ENCODE data around the gene SOSTDC1. TPM values are rescaled to one million over a fixed set of nuclear protein-coding genes. Genes with fewer than 3 reads are reported as not detected.

SOSTDC1 gene
- total and polyA plus RNA-seq, 2 donors = 2.3 to 25.6 TPM

DNA sequence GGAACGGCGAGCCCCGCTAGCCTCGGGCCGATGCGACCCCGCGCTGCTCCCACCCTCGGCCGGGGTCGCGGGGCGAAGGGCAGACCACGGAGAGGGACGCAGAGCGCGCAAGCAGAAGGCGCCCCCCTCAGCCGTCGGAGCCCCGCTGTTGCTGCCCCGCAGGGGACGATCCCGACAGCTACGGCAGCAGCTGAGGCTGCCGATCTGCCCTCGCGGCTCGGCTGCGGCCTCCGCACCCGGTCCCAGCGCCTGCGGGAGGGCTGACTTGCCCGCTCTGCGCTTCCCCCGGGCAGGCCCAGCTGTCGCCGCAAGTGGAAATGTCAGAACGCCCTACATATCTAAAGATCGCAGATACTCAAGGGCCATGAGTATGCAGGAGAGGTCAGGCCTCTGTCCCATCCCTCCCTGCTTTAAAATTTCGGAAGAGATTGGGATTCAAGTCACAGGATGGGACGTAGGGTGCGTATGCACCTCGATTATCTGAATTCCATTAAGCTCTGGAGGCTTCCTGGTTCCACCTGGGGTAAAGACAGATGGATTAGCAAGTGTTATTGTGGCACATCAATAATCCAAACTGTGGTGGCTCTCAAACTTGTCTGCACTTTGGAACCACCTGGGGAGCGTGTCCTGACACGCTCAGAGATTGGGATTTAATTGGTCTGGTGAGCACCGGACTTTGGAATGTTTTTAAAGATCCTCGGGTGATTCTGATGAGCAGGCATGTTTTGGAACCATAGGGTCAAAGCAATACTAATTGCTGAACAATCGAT lies 44.0 kb downstream of the SOSTDC1 start, which contains the start of gene CRPPA:
TSS of gene CRPPA (minus strand) at position 206 of the 770 bp plus-strand sequence. CDS start 216 bp downstream, outside the sequence.
- Histone ChIP-seq H3K36me3 (ENCODE audit: insufficient read depth) (peaks cover 3% of the 10 kb centered on the region), H3K4me3 (ENCODE audit: low read depth, low read length) (peak within 1 kb of the TSS; percentile 47), H3K4me1 (ENCODE audit: insufficient read depth) (peaks cover 1% of the 10 kb centered on the region), H3K27ac (ENCODE audit: low read depth) (peak within 1 kb of the TSS; percentile 99)
- DNase-seq (ENCODE audit: extremely low spot score) = no peak
- whole genome bisulfite sequencing = 5% methylated on average over 50 of the region's 50 CpGs

DNA sequence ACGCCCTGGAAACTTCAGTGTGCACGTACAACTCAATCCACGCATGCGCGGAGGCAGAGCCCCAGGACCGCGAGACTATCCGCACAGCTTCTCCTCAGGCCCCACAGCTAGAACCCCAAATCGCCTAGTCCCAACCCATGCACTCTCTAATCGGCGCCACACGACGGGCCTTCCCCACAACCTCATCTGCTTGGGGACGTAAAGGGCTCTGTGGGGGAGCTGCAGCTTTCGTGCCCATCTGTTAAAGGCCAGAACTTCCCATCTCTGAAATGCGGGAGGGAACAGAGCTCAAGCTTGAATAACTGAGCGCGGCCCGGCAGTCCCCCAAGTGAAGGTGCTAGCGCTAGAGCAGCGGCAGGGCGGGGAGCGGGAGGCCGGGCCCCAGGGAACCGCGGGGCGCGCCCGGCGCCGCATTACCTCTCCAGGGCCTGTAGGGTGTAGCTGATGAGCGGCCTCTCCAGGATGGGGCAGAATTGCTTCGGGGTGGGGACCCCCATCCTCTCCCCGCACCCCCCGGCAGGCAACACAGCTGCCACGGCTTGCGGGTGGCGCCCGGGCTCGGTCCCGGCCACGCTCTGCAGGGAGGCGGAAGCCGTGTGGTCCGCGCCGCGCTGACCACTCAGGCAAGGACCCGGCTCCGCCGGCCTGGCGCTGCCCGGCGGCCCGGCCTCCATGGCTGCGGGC lies 44.7 kb downstream of the SOSTDC1 start:
- Histone ChIP-seq H3K4me3 (ENCODE audit: low read depth, low read length) (peak overlapping the region; percentile 47), H3K27ac (ENCODE audit: low read depth) (peak overlapping the region; percentile 99), H3K4me1 (ENCODE audit: insufficient read depth) (peaks cover 1% of the 10 kb centered on the region), H3K36me3 (ENCODE audit: insufficient read depth) (peaks cover 3% of the 10 kb centered on the region)
- DNase-seq (ENCODE audit: extremely low spot score) = peak; percentile 86
- WGBS = under 1% methylated on average over 56 of the region's 56 CpGs

DNA sequence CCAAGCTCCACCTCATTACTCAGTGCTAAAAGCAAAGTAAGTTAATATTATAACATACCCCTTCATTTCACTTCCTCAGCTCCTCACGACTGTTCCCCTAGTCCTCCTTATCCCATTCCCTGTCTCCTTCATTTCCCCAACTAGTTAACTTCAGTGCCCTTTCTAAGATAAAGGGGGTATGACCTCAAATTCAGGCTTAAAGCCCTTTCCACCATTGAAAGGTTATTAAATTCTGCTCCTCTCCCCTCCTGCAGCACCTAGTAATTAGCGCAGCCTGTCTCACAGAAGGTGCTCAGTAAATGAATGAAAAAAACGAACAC lies 45.2 kb downstream of the SOSTDC1 start:
- peaks cover 3% of the 10 kb centered on the region for H3K36me3 ChIP-seq (ENCODE audit: insufficient read depth)
- DNase-seq (ENCODE audit: extremely low spot score) = no peak
- no peak overlapping the region for H3K27ac ChIP-seq (ENCODE audit: low read depth)
- 3% methylated on average over 3 of the region's 3 CpGs for WGBS
- H3K4me3 ChIP-seq (ENCODE audit: low read depth, low read length) = peak overlapping the region; percentile 47
- H3K4me1 ChIP-seq (ENCODE audit: insufficient read depth) = peaks cover 1% of the 10 kb centered on the region

DNA sequence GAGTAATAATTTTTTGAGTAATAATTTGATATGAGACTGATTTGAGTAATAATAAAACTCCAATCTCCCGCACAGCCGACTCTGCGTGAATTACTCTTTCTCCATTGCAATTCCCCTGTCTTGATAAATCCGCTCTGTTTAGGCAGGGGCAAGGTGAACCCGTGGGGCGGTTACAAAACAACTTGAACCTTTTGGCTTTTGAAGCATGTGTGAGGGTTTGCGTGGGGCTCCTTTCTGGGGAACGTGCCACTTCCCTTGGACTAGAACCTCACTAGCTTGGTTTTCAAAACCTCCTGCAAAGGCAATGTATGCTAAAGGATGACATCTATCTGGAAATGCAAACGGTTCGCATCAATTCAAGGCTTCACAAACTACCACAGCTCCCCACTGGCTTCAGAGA lies 45.7 kb downstream of the SOSTDC1 start:
- Histone ChIP-seq H3K4me1 (ENCODE audit: insufficient read depth) (peaks cover 1% of the 10 kb centered on the region), H3K36me3 (ENCODE audit: insufficient read depth) (peaks cover under 1% of the 10 kb centered on the region), H3K27ac (ENCODE audit: low read depth) (no peak overlapping the region), H3K4me3 (ENCODE audit: low read depth, low read length) (no peak overlapping the region)
- no peak for DNase-seq (ENCODE audit: extremely low spot score)
- WGBS = 75% methylated on average over 10 of the region's 10 CpGs

DNA sequence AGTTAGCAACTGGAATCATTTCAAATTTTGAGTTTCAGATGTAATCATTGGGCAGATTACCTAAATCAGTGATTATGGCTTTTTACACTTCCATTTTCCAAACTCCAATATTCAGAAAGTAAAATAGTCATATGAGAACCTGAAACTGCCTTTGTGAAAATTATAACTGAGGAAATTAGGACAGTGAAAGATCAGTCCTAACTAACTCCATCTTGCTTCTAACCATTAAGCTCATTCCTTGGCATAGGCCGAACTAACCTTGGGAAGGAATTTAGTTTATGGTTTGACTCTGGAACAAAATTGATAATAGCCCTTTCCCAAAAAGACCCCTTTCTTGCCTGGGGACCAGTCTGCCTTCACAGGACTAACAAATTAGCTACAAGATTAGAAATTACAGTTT lies 46.4 kb downstream of the SOSTDC1 start:
- WGBS = 96% methylated on average over 1 of the region's 1 CpG
- no peak overlapping the region for H3K27ac ChIP-seq (ENCODE audit: low read depth)

DNA sequence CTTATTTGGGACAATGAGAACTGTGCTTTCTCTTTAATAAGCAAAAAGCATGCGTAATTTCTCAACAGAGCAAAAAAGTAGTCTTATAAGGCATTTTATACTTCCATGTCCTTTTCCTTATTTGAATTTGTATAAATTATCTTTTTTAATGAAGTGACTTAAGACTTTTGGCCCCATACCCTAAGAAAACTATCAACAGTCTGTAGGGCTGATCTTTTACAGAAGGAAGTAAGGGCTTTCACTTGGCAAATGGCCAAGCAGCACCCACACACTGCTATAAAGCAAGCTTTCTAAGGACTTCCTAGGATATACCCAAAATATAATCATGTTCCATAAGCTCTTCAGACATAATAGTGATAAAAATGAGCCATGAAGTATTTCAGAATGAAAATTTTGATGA lies 47.6 kb downstream of the SOSTDC1 start:
- no peak overlapping the region for H3K27ac ChIP-seq (ENCODE audit: low read depth)
- 56% methylated on average over 1 of the region's 1 CpG for WGBS
- no peaks in the 10 kb centered on the region for H3K36me3 ChIP-seq (ENCODE audit: insufficient read depth)
- H3K4me1 ChIP-seq (ENCODE audit: insufficient read depth) = peaks cover 1% of the 10 kb centered on the region
- DNase-seq (ENCODE audit: extremely low spot score) = no peak
- no peak overlapping the region for H3K4me3 ChIP-seq (ENCODE audit: low read depth, low read length)

More for the DNA sequence above, 46.4 kb downstream of the SOSTDC1 start:
- peaks cover 1% of the 10 kb centered on the region for H3K4me1 ChIP-seq (ENCODE audit: insufficient read depth)
- H3K36me3 ChIP-seq (ENCODE audit: insufficient read depth) = no peaks in the 10 kb centered on the region
- H3K4me3 ChIP-seq (ENCODE audit: low read depth, low read length) = no peak overlapping the region
- DNase-seq (ENCODE audit: extremely low spot score) = no peak

DNA sequence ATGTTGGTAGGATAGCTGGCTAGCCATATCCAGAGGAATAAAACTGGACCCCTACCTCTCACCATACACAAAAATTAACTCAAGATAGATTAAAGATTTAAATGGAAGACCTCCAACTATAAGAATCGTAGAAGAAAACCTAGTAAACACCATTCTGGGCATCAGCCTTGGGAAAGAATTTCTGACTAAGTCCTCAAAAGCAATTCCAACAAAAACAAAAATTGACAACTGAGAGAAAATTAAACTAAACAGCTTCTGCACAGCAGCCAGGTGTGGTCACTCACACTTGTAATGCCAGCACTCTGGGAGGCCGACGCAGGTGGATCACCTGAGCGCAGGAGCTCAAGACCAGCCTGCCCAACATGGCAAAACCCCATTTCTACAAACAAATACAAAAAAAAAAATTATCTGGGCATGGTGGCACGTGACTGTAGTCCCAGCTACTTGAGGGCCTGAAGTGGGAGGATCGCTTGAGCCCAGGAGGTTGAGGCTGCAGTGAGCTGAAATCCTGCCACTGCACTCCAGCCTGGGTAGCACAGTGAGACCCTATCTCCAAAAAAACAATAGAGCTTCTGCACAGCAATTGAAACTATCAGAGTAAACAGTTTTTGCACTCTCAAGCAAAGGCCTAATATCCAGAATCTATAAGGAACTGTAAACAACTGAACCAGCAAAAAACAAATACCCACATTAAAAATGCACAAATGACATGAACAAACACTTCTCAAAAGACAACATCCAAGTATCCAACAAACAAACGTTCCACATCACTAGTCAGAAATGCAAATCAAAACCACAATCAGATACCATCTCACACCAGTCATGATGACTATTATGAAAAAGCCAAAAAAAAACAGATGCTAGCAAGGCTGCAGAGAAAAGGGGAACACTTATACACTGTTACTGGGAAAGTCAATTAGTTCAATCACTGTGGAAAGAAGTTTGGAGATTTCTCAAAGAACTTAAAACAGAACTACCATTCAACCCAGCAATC lies 49.0 kb downstream of the SOSTDC1 start:
- no peak overlapping the region for H3K27ac ChIP-seq (ENCODE audit: low read depth)
- H3K4me3 ChIP-seq (ENCODE audit: low read depth, low read length) = no peak overlapping the region
- H3K4me1 ChIP-seq (ENCODE audit: insufficient read depth) = no peaks in the 10 kb centered on the region
- H3K36me3 ChIP-seq (ENCODE audit: insufficient read depth) = no peaks in the 10 kb centered on the region
- DNase-seq (ENCODE audit: extremely low spot score) = no peak
- WGBS = 82% methylated on average over 7 of the region's 7 CpGs

DNA sequence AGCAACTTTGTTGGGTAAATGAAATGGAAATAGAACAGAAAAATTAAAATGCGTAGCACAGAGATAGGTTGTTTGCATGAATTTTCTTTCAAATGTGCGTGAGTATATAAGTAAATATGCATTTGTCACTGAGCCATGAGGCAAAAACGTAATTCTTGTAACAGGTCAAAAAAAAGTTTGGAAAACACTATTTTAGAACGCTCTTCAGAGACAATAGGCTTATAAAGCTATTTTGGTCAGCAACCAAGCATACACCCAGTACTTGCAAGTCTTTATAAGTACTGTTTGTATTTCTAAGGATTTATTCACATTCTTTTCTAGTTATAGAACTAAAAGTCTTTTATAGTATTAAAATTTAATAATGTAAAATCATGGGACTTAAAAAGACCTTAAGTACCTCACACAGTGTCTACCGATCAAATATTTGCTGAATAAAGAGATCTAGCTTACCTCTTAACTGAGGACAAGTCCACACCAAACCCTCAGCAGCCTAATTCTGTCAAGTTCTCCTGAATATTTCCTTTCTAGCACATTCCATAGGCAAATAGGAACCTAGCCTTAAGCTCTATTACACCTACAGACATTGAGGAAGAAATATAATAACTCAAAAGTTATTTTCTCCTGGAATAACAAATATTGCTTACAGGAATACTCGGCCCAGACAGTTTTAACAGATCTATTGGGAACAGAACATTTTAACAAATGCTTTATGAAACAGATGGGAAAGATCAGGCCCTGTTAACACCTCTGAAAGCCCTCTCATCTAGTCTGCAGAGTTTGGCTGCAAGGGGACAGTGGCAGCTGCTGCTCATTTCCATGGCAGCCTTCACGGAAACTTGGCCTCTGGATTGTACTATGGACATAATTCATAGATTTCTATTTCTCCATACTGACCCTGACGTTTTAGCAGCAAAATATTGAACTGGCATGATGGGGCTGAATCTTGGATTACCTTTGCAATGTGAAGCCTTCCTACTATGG lies 53.0 kb downstream of the SOSTDC1 start:
- Histone ChIP-seq H3K4me1 (ENCODE audit: insufficient read depth) (no peaks in the 10 kb centered on the region), H3K27ac (ENCODE audit: low read depth) (no peak overlapping the region), H3K36me3 (ENCODE audit: insufficient read depth) (no peaks in the 10 kb centered on the region), H3K4me3 (ENCODE audit: low read depth, low read length) (no peak overlapping the region)
- WGBS = 38% methylated on average over 8 of the region's 8 CpGs
- DNase-seq (ENCODE audit: extremely low spot score) = no peak

Small RNA genes lying within 50 kb of the gene (small RNA-seq; reads per million reads assigned to genes)
- not detected for gene AC005014.3

Other genes starting within 250 kb of the SOSTDC1 start
- 15.4 TPM for gene CRPPA, start 44.2 kb downstream of the SOSTDC1 start, total RNA-seq
- 0.99 TPM for gene CRPPA, start 44.2 kb downstream of the SOSTDC1 start, polyA plus RNA-seq
- gene LRRC72, start 61.1 kb upstream of the SOSTDC1 start, total RNA-seq = not detected
- not detected for gene LRRC72, start 61.1 kb upstream of the SOSTDC1 start, polyA plus RNA-seq
- gene ANKMY2, start 180.0 kb upstream of the SOSTDC1 start, total RNA-seq = 53.1 TPM
- gene ANKMY2, start 180.0 kb upstream of the SOSTDC1 start, polyA plus RNA-seq = 20.6 TPM
- gene BZW2, start 180.4 kb upstream of the SOSTDC1 start, total RNA-seq = 70.1 TPM
- 68.9 TPM for gene BZW2, start 180.4 kb upstream of the SOSTDC1 start, polyA plus RNA-seq